ENCODE results near the gene WDR43. TPM values are rescaled to one million over a fixed set of nuclear protein-coding genes. Genes with fewer than 3 reads are reported as not detected.
A peak's percentile ranks its signal among the peaks of the same experiment; 100 is the strongest.

WDR43 gene
- total and polyA plus RNA-seq, 11 donors, result 4.5 to 35.9 (median 22.5) TPM

DNA sequence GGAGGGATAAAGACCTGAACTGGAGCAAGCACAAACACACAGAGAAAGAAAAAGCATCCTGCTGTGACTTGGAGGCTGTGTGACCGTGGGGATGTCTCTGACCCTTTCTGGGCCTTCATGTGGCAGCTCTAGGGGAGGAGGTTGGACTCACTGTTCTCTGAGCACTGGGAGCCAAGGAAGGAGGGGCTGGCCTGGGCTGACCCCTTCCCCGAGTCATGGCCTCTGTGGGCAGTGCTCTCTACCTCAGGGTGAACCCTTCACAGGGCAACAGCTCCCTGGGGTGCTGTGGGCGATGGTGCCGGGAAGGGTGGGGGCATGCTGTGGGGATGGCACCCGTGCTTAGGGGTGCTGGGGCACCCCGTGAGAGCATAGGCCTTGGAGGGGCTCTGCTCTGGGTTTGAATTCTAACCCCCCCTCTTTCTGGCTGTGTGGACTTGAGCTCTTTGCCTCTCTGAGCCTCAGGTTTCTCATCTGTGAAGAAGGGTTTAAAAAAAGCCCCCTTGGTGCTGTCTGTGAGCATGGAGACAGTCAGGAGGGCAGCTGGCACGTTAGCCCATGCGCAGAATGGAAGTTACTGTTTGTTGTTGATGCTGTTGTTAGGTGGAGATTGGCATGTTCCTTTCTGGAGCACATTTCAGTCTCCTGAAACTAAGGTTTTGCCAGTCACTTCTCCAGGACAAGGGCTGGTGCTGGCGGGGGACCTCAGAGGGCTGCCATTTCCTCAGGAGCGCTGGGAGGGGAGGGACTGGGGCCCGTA lies 87.3 kb downstream of the WDR43 start:
- Histone ChIP-seq H3K27ac (peak overlapping the region in 10 of 12 donors; percentile 14 to 82 (median 60)), H3K4me1 (peaks cover 0 to 34% (median 6%) of the 10 kb centered on the region in 12 donors), H3K27me3 (no peaks in the 10 kb centered on the region), H3K9me3 (no peaks in the 10 kb centered on the region), H3K36me3 (no peaks in the 10 kb centered on the region), H3K4me3 (no peak overlapping the region)
- intact Hi-C loops (cut with DNase I), result loop anchor here in 1 of 10 donors (2.0 kb wide), 1 partner anchor 29 kb away; no protein-coding TSS in a partner anchor
- TF ChIP-seq POLR2A (IDR thresholded peaks at IDR 0.05), result no peak
- TF ChIP-seq, protein P1, sequence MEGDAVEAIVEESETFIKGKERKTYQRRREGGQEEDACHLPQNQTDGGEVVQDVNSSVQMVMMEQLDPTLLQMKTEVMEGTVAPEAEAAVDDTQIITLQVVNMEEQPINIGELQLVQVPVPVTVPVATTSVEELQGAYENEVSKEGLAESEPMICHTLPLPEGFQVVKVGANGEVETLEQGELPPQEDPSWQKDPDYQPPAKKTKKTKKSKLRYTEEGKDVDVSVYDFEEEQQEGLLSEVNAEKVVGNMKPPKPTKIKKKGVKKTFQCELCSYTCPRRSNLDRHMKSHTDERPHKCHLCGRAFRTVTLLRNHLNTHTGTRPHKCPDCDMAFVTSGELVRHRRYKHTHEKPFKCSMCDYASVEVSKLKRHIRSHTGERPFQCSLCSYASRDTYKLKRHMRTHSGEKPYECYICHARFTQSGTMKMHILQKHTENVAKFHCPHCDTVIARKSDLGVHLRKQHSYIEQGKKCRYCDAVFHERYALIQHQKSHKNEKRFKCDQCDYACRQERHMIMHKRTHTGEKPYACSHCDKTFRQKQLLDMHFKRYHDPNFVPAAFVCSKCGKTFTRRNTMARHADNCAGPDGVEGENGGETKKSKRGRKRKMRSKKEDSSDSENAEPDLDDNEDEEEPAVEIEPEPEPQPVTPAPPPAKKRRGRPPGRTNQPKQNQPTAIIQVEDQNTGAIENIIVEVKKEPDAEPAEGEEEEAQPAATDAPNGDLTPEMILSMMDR (IDR thresholded peaks at IDR 0.05), result no peak
- DNase-seq (no peak), ATAC-seq (peak; percentile 37 to 70 (median 50))
- 50 to 79% (median 71%) methylated on average over 8 to 11 of the region's 11 CpGs for WGBS, 4 donors

GRCh38 chr2:28982381-28982950 lies 88.0 kb downstream of the WDR43 start:
- TF ChIP-seq, protein P1 (IDR thresholded peaks at IDR 0.05), result no peak
- Histone ChIP-seq H3K36me3 (no peaks in the 10 kb centered on the region), H3K27ac (peak overlapping the region in 4 of 12 donors; percentile 45 to 82 (median 60)), H3K4me3 (no peak overlapping the region), H3K4me1 (peaks cover 0 to 31% (median 5%) of the 10 kb centered on the region in 12 donors), H3K27me3 (no peaks in the 10 kb centered on the region), H3K9me3 (no peaks in the 10 kb centered on the region)
- no peak for DNase-seq
- intact Hi-C loops (cut with DNase I), result no loop called here
- peak in 1 of 4 donors; percentile 6 for ATAC-seq
- WGBS, 4 donors, result 82 to 89% (median 84%) methylated on average over 7 to 8 of the region's 8 CpGs

- Histone ChIP-seq H3K9me3 (no peaks in the 10 kb centered on the region), H3K4me1 (peaks cover 0 to 17% (median under 1%) of the 10 kb centered on the region in 12 donors), H3K27ac (no peak overlapping the region), H3K27me3 (no peaks in the 10 kb centered on the region), H3K4me3 (no peak overlapping the region), H3K36me3 (no peaks in the 10 kb centered on the region)
- intact Hi-C loops (cut with DNase I), result no loop called here
- WGBS, 4 donors, result 25 to 35% (median 33%) methylated on average over 4 of the region's 4 CpGs
- no peak for ATAC-seq
- no peak for DNase-seq
- no peak for TF ChIP-seq POLR2A (IDR thresholded peaks at IDR 0.05)
- TF ChIP-seq, protein P1 (IDR thresholded peaks at IDR 0.05), result no peak
Observed at GRCh38 chr2:28986429-28986828, 92.0 kb downstream of the WDR43 start.

GRCh38 chr2:28989973-28990372 lies 95.5 kb downstream of the WDR43 start:
- H3K9me3 ChIP-seq, result no peaks in the 10 kb centered on the region
- peak overlapping the region in 1 of 12 donors; percentile 68 for H3K27ac ChIP-seq
- H3K4me1 ChIP-seq, result peaks cover 0 to 12% (median 0%) of the 10 kb centered on the region in 12 donors
- DNase-seq (no peak), ATAC-seq (no peak)
- no peak overlapping the region for H3K4me3 ChIP-seq
- H3K27me3 ChIP-seq, result no peaks in the 10 kb centered on the region
- no peak for TF ChIP-seq POLR2A (IDR thresholded peaks at IDR 0.05)
- TF ChIP-seq, protein P1 (IDR thresholded peaks at IDR 0.05), result no peak
- WGBS, 4 donors, result 70 to 86% (median 75%) methylated on average over 5 of the region's 5 CpGs
- H3K36me3 ChIP-seq, result no peaks in the 10 kb centered on the region
- intact Hi-C loops (cut with DNase I), result no loop called here
